ENCODE measurements around the gene SCRT2.
"Not testable (repeated sequence)": the region's sequence is repeated elsewhere in the genome, so short reads cannot be mapped to it uniquely, and the experiment has no call there.

SCRT2 gene

DNA sequence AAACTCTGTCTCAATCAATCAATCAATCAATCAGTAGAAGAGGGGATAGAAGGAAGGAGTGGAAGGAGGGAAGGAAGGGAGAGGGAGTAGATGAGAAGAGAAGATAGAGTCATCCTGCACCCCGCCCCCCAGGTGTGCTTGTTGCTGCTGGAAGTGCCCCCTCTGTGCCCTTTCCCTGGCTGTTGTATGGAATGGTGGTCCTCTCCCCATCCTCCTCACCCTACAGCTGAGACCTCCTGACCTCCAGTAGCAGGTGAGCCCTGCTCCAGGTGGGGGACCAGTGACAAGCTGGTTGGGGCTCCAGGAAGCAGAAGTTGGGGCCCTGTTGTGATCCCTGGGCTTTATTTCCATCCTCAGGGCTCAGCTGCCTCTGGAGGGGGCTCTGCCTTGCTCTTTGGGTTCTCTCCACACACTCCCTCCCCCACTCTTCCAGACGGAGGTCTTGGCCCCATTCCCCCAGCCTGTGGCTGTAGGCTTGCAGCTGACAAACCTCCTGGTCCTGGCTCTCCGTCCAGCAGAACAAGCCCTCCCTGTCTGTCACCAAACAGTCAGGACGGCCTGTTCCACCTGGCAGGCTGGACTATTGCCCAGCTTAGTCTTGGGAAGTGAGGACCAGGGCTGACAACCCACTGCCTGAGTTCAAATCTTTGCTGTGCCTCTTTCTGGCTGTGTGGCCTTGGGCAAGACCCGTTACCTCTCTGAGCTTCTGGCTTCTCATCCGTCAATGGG is 26.0 kb upstream of the SCRT2 start:
- no peak for DNase-seq (ENCODE audit: low spot score)

DNA sequence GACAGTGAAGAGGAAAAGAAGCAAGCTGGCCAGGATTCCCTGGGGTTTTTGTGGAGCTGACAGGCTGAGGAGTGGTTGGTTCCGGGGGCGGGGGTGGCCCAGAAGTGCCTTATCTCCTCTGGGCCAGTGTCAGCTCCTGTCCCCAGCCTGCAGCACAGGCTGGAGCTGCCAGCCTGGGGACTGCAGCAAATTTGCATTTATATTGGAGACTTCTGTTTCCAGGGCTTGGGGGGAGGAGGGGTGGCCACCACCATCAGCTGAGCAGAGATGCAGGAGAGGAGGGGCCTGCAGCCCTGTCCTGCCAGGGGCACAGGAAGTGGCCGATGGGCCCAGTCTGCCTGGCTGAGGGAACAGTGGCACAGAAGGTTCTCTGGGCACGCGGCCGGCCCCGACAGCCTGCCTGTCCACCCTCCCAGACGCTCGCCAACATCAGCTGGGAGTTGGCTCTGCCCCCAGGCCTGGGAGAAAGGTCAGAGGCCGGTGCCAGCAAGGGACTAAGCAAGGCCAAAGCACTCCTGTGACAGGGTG is 24.3 kb upstream of the SCRT2 start:
- peak; percentile 78 for DNase-seq (ENCODE audit: low spot score)

DNA sequence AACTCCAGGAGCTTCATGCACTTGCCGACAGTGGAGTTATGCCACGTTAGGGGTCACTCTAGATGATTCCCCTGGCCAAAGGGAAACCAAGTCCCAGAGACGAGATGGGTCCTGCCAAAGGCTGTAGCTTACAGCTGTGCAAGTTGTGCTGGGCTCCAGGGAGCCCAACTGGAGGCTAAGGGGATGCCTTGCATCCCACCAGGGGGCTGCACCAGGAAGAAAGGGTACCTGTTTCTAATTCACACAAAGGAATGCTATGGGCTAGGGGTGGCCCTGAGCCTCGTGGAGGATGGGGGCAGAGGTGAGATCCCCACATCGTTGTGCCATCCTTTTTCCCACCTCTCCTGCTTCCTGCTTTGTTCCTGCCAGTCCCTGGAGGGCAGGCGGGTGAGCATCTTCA is 23.7 kb upstream of the SCRT2 start:
- DNase-seq (ENCODE audit: low spot score) = no peak

DNA sequence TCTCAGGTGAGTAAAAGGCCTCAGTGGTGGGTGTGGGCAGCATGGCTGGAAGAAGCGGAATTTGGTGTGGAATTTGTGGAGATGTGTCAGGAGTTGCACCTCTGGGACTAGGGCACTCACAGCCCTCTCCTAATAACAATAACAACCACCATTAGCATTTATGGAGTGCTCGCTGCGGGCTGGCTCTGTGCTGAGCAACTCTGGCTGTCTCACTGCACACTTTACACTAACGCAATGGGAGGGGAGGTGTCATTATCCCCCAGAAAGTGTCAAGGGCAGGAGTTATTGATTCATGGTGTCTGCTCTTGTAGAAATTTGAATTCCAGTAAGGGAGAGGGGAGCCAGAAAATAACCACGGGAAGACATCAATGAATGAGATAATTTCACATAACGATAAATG is 22.7 kb upstream of the SCRT2 start:
- no peak for DNase-seq (ENCODE audit: low spot score)

DNA sequence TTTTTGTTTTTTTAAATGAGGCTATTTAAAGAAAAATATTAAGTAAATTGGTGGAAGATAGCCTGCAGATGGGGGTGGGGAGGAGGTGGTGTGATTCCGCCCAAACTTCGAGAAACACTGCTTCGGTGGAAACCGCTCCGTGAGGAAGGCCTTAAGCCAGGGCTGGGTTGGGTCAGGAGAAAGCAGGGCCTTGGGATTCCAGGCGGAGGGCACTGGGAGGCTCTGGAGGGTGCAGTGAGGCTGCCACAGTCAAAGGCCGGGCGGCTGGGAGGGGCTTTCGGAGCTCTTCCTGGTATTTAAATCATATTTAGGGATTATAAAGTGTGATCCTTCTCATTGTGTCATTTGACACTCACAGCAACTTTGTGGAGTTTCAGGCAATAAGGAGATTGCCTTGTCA is 22.2 kb upstream of the SCRT2 start:
- DNase-seq (ENCODE audit: low spot score) = no peak

DNA sequence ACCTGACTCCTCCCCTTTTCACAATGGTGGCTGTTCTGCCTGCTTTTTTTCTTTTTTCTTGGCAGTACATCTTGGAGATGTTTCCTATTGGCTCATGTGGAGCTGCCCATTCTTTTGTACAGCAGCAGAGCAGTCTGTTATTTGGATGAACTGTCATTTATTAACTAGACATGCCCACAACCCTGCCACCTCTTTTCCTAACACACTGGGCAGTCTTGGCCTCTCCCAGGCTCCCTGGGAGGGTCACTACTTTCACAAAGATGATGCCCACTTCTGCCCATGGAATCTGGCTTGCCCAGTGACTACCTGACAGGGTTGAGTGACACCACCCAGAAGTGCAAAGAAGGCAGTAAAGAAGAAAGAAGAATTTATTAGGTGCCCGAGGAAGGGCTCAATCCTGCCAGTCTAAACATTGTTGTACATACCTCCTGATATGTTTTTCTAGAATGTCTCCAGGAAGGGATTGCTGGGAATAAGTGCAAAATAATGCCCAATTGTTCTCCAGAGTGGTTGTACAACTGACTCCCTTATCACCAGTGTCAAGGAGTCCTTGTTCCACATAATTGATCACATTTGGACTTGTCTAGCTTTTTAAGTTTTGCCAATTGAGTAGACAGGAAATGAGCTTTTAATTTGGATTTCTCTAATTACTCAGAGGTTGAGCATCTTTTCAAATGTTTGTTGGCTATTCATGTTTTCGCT is 19.7 kb upstream of the SCRT2 start:
- no peak for DNase-seq (ENCODE audit: low spot score)

DNA sequence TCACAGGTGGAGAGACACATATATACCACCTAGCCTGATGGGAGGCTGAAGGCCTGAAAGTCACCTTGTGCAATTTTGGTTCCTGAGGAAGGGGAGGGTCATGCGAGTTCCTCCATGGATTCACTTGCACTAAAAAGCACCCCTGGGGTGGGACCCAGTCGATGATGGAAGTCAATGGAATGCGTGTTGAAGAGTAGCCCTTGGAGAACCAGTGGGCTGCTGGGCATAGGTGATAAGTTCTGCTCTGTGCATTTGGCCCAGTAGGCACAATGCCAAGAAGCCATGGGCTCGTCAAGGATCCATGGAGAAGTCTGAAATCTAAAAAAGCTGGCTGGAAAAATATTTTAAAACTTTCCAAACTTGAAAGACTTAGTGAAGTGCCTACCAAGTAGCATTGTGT is 18.9 kb upstream of the SCRT2 start:
- DNase-seq (ENCODE audit: low spot score) = no peak

DNA sequence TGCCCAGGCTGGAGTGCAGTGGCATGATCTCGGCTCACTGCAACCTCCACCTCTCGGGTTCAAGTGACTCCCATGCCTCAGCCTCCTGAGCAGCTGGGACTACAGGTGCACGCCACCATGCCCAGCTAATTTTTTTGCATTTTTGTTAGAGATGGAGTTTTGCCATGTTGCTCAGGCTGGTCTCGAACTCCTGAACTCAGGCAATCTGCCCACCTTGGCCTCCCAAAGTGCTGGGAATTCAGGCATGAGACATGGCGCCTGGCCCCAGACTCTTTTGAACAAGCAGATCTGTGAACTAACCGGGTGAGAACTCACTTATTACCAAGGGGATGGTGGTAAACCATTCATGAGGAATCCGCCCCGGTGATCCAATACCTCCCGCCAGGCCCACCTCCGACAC is 18.2 kb upstream of the SCRT2 start:
- not testable (repeated sequence) for DNase-seq (ENCODE audit: low spot score)

DNA sequence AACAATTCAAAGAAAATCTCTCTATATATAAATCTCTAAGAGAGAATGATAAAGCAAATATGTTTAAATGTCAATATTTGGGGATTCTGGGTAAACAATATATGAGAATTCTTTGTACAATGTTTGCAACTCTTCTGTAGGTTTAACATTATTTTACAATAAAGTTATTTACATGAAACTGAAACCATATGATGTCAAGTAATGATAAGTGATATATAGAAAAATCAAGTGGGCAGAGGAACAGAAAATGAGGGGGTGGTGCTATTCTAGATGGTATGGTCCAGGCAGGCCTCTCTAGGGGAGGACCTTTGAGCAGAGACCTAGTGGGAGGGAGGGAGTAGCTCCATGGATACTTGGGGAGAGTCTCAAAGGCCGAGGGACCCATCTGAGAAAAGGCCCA is 16.4 kb upstream of the SCRT2 start:
- no peak for DNase-seq (ENCODE audit: low spot score)

DNA sequence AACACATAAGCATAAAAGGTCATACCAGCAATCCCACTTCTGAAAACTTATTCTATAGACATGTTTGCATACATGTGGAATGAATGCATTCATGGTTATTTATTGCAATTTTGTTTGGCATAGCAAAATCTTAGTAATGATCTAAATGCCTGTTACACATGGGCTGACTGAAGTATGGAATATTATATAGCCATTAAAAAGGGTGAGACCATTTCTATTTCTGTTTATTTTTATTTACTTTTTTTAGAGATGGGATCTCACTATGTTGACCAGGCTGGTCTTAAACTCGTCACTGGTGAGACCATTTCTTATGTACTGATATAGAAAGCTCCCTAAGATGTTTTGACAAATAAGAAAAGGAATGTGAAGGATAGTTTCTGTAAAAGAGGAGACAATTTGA is 14.3 kb upstream of the SCRT2 start:
- no peak for DNase-seq (ENCODE audit: low spot score)

DNA sequence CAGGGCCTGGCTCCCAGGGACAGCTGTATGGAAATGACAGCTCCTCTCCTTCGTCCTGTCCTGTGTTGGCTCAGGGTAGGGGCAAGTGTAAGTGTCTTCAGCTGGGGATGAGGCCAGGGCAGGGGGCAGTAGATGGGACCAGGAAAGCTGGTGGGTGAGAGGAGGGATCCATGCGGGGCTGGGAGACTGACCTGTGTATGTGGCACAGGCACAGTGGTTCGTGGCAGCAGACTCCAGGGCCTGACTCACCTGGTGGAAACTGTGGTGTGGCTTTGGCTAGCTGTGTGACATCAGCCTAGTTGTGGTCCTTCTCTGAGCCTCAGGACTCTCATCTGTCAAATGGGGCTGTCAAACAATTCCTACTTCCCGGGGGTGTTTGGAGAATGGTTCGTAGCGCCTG is 13.7 kb upstream of the SCRT2 start:
- DNase-seq (ENCODE audit: low spot score) = no peak

DNA sequence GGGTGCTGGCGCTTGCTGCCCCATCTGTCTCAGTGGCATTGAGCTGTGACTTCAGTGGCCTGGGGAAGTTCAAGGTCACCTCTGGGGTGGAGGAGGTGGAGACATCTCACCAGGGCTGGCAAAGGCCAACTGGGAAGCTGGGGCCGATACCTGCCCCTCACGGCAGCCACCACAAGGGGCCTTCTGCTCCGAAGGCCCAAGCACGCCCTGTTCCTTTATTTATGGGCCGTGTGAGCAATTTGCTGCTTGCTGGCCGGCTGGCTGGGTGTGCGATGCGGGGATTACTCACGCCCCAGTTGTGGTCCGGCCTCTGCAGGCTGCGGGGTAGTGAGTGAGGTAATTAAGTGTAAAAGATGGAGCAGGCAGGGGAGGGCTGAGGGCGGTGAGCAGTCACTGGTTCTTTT is 13.2 kb upstream of the SCRT2 start:
- peak; percentile 50 for DNase-seq (ENCODE audit: low spot score)

DNA sequence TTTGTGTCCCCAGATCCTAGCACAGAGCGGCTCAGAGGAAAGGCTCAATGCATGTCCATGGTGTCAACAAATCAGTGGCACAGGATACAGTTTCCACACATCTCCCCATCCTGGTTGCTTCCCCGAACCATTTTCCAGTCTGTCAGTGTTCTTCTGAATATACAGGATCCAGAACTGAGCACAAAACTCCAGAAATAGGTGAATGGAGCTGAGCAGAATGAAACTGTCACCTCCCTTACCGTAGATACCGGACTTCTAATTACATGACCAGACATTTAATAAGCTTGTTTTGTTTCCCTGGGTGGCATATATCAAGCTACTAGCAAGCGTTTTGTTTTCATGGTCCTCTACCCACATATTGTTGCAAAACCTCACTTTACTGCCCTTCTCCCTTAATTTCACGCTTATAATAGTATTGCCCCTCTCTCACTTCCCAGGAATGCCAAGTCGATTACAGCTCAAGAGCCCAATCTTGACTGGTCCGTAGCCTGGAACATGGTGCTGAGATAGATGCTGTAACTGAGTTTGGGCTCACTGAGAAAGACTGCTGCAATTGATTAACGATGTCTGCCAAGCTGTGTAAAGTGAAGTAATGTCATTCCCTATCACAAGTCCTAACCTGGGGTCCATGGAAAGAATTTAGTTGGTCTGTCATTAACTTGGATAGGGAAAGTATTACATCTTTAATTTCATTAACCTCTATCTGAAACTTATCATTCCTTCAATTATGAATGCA is 12.0 kb upstream of the SCRT2 start:
- DNase-seq (ENCODE audit: low spot score) = no peak

DNA sequence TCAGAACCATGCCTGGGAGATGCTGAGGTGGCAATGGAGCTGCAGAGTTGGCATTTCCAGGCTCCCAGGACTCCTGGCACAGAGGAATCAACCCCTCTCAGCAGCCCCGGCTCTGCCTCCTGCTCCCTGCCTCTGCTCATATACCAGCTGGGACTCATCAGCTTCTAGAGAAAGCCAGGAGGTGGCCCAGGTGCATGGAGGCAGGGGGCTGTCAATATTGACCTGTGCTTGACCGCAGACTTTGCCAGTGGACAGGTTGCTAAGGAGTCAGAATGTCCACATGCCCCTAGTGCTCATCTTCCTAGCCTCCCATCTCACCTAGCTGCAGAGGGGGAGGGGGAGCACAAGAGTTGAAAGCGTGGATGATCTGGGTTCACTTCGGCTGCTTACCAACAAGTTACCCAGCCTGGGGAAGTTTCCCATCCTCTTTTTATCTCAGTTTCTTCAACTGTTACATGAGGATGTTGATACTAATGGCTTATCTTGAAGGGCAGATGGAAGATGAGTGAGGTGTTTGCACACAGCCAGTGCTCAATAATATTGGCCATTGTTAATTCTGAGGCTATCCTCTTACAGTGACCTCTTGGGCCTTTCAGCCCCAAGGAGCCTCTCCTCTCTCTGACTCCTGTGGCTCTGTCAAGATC is 9.2 kb upstream of the SCRT2 start:
- no peak for DNase-seq (ENCODE audit: low spot score)

DNA sequence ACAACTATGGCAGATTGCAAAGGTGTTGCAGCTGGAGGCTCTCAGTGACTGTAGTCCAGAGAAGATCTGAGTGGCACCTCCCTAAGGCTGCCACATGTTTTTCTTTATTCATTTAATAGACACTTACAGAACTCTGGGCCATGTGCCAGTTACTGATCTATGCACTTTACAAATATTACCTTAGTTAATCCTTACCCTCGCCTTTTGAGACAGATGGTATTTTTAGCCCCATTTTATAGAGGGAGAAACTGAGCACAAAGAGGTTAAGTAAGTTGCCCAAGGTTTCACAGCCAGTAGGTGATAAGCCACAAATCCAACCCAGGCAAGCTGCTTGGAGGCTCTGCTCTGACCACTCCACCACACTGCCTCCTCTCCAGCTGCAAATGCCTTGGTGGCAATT is 6.5 kb upstream of the SCRT2 start:
- DNase-seq (ENCODE audit: low spot score) = no peak

DNA sequence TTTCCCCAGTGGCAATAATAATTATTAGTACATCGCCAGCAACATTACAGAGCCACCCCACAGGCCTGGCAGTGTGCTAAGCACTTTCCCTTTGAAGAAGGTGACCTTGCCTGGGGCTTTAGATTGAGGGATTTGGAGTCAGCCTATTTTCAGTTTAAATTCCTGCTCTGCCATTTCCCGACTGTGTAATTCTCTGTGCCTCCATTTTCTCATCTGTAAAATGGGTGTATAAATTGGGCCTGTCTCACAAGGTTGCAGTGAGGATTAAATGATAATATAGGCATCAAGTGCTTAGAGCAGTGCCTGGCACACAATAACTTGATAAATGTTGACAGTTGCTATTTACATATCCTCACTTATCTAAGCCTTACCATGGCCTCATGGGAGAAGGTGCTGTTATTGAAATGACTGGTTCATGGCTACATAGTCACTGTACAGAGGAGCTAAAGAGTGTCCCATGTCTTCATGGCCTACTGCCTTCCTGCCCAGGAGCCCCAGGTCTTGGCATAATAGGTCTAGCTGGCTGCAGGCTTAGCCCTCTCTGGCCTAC is 5.1 kb upstream of the SCRT2 start:
- no peak for DNase-seq (ENCODE audit: low spot score)

DNA sequence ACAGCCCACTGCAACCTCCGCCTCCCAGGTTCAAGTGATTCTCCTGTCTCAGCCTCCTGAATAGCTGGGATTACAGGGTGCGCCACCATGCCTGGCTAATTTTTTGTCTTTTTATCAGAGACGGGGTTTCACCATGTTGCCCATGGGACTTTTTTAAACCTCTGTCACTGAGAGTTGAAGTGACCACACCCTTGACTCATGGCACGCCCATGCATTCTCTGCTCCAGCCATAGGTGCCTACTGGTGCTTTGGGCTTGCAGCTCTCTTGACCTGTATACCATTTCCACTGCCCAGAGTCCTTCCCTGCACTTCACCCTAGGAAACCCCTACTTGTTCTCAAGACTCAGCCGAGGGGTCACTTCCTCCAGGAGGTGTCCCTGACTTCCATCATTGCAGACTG is 2.4 kb upstream of the SCRT2 start:
- no peak for DNase-seq (ENCODE audit: low spot score)

DNA sequence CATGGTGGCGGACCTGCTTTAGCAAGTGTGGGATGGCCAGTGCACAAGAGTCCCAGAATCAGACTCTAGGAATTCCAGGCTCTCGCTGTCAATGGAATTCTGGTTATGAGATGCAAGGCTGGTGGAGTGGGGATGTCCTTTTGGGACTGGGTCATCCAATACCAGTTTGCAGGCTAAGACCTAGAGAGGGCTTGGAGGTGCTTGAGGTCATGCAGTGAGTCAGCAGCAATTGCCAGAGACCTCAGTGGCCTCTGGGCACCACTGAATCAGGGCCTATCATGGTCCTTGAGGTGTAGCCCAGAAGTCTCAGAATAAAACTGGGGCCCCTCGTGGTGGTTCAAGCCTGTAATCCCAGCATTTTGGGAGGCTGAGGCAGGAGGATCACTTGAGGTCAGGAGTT is 1.4 kb upstream of the SCRT2 start:
- DNase-seq (ENCODE audit: low spot score) = no peak

DNA sequence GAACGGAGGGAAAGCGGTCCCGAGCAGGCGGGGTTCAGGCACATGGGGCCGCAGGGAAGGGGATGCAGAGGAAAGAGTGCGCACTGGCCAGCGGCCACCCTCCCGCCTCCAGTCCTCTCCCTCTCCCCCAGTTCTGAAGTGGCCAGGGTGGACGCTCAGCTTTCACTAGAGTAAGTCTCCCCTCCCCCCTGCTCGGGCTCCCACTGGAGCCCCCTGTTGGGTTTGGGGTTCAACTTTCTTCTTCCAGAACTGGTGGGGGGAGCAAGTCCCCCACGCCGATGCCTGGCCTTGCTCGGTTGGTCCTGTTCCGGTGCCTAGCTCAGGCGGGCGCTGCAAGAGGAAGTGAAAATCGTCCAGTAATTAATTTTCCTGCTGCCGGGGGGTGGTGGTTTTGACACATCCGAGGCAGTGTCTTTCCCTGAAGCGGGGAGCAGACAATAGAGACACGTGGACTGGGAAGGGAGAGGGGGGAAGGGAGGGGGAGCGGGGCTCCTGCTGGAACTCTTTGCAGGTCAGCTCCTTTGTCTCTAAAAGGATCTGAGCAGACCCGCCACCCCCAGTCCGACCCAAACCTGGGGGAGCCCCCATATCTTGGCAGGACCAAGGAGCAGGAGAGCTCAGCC is 824 bp upstream of the SCRT2 start:
- peak; percentile 15 for DNase-seq (ENCODE audit: low spot score)

DNA sequence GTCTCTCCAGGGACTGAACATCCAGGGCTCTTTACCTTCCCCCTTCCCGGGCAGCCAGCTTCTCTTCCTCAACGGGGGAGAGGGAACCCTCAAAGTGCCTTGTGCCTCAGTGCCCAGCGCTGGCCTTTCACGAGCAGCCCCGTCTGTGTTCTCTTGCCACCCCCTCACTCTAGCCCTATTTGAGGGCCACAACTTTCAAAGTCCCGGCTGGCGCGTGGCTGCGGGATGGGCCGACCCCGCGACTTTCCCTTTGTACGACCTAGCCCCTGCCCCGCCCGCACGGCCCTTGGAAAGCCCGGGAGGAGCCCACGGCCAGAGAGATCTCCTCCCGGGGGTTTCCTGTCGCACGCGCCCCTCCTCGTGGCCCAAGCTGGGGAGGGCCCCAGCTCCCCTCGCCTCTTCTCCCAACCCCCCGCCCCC is 559 bp downstream of the SCRT2 start:
- DNase-seq (ENCODE audit: low spot score) = no peak

DNA sequence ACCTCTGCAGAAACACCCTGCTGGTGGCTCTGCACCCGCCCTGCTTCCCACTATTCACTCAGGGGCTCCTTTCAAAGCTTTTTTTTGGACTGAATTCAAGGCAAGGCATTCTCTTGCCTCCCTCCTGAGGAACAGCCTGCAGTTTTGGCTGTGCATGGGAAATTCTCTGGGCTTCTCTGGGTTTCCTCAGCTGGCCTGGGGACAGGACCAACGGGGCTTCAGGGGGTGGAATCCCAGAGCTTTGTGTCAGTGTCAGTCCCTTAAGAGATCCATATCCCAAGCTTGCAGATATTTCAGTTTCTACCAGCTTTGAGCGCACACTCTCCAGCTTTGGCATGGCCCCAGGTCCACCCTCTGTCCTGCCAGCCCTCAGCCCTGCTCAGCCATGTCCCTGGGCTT is 2.0 kb downstream of the SCRT2 start:
- no peak for DNase-seq (ENCODE audit: low spot score)

Measured in Ammon's horn (tissue), 1 donor.